GM04504 (cell line): ENCODE measurements around the gene HPSE2.

Experiments used
- DNase-seq: peaks from one replicate; pipeline ENCODE4 v3.0.0-alpha.2; 2012; ENCODE audit warnings: low read depth

The HPSE2 gene

GRCh38 chr10:98458809-98459784 lies 776.6 kb downstream of the HPSE2 start:
- DNase-seq = no peak

GRCh38 chr10:98457721-98458120 lies 777.9 kb downstream of the HPSE2 start:
- no peak for DNase-seq

- no peak for DNase-seq
Observed at GRCh38 chr10:98456686-98457482, 778.8 kb downstream of the HPSE2 start.

GRCh38 chr10:98456043-98456570 lies 779.5 kb downstream of the HPSE2 start:
- DNase-seq = no peak

GRCh38 chr10:98453729-98454128 lies 781.9 kb downstream of the HPSE2 start:
- DNase-seq = no peak

- no peak for DNase-seq
Observed at GRCh38 chr10:98450618-98451017, 785.0 kb downstream of the HPSE2 start.

GRCh38 chr10:98449287-98449686 lies 786.4 kb downstream of the HPSE2 start:
- no peak for DNase-seq

GRCh38 chr10:98446661-98447221 lies 788.9 kb downstream of the HPSE2 start, which contains the start of gene HPS1:
HPS1 (minus strand) TSS chr10:98446935; CDS start chr10:98443240, 3,695 bp downstream.
- no peak for DNase-seq

GRCh38 chr10:98446151-98446660 lies 789.4 kb downstream of the HPSE2 start:
- DNase-seq = no peak

GRCh38 chr10:98445200-98445812 lies 790.3 kb downstream of the HPSE2 start:
- DNase-seq = no peak

GRCh38 chr10:98444314-98445006 lies 791.2 kb downstream of the HPSE2 start:
- DNase-seq = no peak

GRCh38 chr10:98438715-98439114 lies 796.9 kb downstream of the HPSE2 start:
- no peak for DNase-seq

- no peak for DNase-seq
Observed at GRCh38 chr10:98436704-98437103, 798.9 kb downstream of the HPSE2 start.

GRCh38 chr10:98435178-98435577 lies 800.5 kb downstream of the HPSE2 start:
- DNase-seq = no peak

- no peak for DNase-seq
Observed at GRCh38 chr10:98433881-98434732, 801.5 kb downstream of the HPSE2 start.

- no peak for DNase-seq
Observed at GRCh38 chr10:98433371-98433770, 802.3 kb downstream of the HPSE2 start.

- no peak for DNase-seq
Observed at GRCh38 chr10:98432330-98432729, 803.3 kb downstream of the HPSE2 start.

- no peak for DNase-seq
Observed at GRCh38 chr10:98431016-98431415, 804.6 kb downstream of the HPSE2 start.

GRCh38 chr10:98430427-98430826 lies 805.2 kb downstream of the HPSE2 start:
- no peak for DNase-seq
